HG02610 (cell line): ENCODE measurements around the gene SMYD4.
"Not testable (repeated sequence)": the region's sequence is repeated elsewhere in the genome, so short reads cannot be mapped to it uniquely, and the experiment has no call there.

ENCODE experiments used
- ATAC-seq: cut with Tn5 transposase; IDR thresholded peaks from one replicate; pipeline ENCODE4 v1.9.1; 2021; ENCODE audit warnings: mild to moderate bottlenecking, moderate library complexity; ENCODE audit not compliant: unreplicated experiment

SMYD4 gene

DNA sequence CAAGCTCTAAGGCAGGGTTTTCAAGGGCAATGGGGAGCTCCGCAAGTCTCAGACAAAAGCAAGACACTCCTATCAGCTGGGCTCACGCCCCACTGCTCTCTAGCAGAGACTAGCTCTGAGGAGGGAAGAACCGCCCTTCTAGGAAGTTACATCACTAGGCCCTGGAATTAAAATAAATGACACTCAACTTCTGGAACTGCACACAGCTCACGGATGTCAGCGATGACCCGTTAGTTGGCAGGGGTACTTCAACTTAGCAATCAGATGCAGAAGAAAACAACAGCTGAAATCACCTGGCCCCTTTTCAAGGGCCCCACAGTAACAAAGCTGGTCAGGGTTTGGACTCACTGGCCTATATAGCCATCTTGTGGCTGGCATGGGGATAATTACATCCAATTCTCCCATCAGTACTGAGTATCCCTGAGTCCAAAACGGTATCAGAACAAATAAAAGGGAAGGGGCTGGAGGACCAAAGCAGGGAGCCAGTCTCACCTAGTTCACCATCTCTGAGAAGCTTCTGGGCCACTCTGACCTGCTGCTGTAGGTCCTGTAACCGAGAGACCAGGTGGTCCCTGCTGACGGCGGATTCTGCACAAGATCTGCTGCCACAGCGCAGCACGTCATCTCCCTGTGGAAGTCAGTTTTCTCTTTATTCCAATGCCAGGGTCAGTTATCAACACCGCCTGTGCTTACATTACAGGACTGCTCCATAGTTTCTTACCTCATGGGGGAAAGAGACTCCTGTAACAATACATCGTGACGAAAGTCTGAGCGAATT, 45.7 kb downstream of the SMYD4 start:
- no peak for ATAC-seq

DNA sequence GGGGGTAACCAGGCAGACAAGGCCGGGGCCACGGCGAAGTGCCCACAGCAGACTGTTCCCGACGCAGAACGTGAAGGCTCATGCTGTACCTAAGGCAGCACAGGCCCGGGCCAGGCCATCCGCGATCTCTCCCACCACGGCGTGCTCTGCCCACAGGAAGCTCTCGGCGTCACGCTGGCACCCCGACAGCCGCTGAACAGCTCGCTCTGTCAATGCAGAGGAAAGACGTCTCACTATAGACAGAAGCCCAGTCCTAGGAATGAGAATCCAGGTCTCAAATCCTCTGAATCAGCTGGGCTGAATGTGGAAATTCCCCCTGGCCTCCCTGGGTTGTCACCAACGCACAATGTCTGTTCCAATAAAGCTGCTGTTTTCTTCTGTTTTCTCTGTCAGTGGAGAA, 46.4 kb downstream of the SMYD4 start:
- no peak for ATAC-seq

DNA sequence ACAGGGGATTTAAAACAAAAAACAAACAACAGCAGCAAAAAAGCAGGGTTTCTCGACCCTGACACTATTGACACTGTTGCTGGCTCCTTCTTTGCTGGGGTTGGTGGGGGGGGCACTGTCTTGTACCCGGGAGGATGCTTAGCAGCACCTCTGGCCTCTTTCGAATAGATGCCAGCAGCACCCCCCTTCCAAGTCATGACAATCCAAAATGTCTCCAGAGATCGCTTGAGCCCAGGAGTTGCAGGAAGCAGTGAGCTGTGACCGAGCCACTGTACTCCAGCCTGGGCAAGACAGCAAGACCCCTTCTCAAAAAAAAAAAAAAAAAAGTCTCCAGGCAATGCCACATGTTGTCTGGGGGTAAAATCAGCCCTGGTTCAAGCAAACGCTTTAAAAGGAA, 47.5 kb downstream of the SMYD4 start:
- no peak for ATAC-seq

DNA sequence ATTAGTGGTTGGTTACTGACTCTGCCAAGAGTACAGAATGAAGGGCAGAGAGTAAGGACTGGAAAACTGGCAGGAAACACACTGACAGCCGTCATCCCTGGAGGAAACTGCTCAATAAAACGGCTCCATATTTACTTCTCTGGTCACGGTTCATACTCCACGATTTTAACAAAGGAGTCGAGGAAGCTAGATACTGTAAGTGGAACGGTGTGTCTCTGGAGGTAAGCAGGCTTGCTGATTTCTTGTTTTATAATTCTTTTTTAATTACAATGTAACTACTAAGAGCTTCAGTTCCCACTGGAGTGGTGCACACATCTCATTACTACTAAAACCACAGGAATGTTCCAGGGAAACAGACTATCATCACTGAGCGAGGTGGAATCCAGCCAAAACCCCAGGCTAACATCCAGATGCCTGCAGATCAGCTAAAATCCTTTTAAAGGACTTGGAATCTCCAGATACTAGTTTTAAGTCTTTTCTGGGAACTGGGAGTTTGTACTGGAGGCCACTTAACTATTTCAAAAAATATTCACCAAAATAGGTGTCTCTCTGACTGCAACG, 50.1 kb downstream of the SMYD4 start:
- no peak for ATAC-seq

DNA sequence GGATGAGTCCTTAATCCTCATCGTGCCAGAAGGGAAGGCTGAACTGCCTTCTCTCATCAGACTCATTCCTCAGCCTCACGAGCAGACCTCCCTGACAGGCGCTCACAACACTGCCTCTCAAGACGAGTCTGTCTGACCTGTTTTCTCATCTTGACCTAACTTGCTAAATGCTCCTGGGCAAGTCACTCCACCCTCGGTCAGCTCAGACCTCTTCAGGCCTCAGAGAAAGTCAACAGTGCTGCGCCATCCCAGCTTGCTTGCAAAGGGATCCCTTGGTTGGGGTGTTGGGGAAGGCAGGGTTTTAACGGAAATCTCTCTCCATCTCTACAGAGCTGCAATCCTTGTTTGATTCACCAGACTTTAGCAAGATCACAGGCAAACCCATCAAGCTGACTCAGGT, 52.8 kb downstream of the SMYD4 start:
- no peak for ATAC-seq

DNA sequence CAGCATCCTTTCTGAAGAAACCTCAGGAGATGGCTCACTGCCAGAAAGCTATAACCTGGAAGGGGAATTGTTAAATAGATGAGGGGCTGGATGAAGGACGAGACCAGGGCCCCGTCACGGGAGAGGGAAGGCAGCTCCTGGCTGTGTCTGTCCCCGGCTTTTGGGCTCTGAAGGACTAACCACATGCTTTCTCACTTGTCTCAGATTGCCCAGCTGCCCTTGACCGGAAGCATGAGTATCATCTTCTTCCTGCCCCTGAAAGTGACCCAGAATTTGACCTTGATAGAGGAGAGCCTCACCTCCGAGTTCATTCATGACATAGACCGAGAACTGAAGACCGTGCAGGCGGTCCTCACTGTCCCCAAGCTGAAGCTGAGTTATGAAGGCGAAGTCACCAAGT, 53.4 kb downstream of the SMYD4 start:
- no peak for ATAC-seq

DNA sequence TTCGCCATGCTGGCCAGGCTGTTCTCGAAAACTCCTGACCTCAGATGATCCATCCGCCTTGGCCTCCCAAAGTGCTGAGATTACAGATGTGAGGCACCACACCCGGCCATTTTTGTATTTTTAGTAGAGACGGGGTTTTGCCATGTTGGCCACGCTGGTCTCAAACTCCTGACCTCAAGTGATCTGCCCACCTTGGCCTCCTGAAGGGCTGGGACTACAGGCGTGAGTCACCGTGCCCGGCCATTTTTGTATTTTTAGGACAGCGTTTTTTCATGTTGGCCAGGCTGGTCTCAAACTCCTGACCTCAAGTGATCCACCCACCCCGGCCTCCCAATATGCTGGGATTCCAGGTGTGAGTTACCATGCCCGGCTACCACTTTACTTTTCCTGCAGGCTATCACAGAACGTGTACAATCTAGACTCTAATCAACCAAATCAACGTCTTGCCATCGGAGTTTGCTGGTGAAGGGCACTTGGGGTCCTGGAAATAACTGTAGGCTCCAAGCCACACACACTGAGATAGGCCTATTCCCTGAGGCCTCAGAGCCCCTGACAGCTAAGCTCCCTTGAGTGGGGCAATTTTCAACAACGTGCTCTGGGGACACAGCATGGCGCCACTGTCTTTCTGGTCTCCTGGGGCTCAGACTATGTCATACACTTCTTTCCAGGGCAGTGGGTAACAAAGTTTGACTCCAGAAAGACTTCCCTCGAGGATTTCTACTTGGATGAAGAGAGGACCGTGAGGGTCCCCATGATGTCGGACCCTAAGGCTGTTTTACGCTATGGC, 55.1 kb downstream of the SMYD4 start:
- no peak for ATAC-seq

DNA sequence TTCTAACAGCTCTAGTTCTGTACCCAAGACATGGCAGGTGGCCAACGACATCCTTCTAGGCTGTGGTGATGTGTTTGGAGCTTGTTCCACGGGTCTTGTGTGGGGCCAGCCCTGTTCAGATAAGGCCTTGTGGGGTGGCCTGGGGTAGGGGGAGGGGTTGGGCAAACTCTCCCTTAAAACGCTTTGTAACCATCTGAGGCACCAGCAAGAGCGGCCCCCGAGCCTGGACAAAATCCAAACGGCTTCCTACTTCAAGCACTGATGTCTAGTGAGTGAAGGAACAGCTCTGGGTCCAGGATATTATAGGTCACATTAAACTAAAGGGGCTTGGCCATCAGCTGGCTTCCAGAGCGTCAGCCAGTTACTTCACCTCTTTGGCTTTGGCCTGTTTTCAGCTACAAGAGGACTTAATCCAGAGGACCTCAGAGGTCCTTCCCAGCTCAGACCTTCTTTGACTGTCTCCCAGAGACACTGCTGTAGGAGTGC, 56.0 kb downstream of the SMYD4 start:
- ATAC-seq, result no peak

DNA sequence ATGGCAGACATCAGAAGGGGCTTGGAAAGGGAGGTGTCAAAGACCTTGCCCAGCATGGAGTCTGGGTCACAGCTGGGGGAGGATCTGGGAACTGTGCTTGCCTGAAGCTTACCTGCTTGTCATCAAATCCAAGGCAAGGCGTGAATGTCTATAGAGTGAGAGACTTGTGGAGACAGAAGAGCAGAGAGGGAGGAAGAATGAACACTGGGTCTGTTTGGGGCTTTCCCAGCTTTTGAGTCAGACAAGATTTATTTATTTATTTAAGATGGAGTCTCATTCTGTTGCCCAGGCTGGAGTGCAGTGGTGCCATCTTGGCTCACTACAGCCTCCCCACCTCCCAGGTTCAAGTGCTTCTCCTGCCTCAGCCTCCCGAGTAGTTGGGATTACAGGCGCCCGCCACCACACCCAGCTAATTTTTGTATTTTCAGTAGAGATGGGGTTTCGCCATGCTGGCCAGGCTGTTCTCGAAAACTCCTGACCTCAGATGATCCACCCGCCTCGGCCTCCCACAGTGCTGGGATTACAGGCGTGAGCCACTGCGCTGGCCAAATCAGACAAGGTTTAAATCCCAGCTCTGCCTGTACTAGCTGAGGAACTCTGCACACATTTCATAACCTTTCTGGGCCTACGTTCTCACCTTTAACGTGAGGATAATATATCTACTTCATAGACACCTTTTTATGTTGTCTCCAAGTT, 56.6 kb downstream of the SMYD4 start:
- not testable (repeated sequence) for ATAC-seq

DNA sequence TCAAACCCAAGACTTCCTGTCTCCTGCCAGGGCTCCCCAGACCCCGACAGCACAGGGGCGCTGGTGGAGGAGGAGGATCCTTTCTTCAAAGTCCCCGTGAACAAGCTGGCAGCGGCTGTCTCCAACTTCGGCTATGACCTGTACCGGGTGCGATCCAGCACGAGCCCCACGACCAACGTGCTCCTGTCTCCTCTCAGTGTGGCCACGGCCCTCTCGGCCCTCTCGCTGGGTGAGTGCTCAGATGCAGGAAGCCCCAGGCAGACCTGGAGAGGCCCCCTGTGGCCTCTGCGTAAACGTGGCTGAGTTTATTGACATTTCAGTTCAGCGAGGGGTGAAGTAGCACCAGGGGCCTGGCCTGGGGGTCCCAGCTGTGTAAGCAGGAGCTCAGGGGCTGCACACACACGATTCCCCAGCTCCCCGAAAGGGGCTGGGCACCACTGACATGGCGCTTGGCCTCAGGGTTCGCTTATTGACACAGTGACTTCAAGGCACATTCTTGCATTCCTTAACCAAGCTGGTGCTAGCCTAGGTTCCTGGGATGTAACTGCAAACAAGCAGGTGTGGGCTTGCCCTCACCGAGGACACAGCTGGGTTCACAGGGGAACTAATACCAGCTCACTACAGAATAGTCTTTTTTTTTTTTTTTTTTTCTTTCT, 59.8 kb downstream of the SMYD4 start:
- no peak for ATAC-seq

DNA sequence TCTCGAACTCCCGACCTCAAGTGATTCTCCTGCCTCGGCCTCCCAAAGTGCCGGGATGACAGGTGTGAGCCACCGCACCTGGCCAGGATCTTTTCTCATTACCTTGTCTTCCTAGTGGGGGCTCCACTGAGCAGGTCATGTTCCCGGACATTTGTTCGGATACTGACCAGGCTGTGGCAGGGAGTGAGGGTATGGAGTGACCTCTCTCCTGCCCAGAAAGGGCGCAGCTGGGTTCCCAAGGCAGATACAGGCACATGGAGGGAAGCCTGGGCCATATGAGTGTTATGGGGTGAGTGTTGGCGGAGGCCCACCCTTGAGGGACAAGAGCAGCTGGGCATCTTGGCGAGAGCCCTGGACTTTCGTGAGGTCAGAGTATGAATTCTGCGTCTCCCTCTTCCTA, 62.3 kb downstream of the SMYD4 start:
- ATAC-seq, result no peak

DNA sequence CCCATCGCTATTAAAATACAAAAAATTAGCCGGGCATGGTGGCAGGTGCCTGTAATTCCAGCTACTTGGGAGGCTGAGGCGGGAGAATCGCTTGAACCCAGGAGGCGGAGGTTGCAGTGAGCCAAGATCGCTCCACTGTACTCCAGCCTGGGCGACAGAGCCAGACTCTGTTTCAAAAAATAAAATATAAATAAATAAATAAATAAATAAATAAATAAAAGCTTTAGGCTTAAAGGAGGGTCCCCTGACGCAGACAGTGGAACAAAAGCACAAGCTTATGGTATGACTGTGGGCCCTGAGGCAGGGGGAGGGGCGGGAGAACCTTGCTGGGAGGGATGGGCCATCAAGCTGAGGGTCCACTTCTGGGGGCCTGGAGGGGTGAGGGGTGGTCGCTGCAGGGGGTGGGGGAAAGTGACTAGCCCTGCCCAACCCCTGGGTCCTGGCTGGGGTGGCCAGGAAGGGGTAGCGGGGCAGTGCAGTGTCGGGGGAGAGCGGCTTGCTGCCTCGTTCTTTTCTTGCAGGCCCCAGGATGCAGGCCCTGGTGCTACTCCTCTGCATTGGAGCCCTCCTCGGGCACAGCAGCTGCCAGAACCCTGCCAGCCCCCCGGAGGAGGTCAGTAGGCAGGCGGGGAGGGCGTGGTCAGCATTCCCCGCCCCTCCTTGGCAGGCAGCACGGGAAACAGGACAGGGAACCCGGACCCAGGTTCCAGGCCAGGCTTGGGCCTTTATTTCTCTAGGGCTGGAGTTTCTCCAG, 63.1 kb downstream of the SMYD4 start:
- no peak for ATAC-seq

DNA sequence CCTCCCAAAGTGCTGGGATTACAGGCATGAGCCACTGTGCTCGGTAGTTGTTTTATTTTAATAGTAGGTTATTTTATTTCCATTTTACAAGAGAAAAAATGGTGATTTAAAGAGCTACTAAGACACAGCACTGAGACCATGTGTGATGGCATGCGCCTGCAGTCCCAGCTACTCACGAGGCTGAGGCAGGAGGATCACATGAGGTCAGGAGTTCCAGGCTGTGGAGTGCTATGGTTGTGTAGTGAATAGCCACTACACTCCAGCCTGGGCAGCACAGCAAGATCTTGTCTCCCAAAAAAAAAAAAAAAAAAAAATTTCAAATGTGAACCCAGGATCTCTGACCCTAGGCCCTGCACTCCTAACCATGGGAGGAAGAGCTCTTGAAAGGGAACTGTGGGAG, 64.1 kb downstream of the SMYD4 start:
- no peak for ATAC-seq

DNA sequence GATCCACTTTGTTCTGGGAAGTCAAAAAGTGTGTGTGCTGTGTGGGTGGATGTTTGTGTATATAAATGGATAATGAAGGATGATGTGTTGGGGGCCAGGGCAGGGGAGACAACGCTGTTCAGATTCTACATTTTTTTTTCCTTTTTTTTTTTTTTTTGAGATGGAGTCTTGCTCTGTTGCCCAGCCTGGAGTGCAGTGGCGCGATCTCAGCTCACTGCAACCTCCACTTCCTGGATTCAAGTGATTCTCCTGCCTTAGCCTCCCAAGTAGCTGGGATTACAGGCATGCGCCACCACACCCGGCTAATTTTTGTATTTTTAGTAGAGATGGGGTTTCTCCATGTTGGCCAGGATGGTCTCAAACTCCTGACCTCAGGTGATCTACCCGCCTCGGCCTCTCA, 65.0 kb downstream of the SMYD4 start:
- not testable (repeated sequence) for ATAC-seq

DNA sequence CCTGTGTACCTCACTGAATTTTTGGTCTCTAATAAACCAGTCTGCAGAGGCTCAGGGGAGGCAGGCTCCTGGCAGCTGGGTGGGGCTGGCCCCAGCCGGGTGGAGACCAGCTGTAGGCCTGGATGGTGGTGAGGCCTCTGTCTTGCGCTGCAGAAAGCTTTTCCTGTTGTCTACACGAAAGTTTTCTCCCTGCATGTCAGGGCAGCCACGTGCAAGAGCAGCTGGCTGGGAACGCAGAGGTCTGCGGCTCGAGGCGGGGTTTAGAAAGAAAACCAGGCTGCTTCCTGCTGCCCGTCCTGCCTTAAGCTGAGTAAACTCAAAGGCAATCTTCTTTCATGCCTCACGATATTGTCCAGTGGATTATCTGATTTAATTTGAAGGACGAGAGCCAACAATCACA, 65.4 kb downstream of the SMYD4 start:
- no peak for ATAC-seq

DNA sequence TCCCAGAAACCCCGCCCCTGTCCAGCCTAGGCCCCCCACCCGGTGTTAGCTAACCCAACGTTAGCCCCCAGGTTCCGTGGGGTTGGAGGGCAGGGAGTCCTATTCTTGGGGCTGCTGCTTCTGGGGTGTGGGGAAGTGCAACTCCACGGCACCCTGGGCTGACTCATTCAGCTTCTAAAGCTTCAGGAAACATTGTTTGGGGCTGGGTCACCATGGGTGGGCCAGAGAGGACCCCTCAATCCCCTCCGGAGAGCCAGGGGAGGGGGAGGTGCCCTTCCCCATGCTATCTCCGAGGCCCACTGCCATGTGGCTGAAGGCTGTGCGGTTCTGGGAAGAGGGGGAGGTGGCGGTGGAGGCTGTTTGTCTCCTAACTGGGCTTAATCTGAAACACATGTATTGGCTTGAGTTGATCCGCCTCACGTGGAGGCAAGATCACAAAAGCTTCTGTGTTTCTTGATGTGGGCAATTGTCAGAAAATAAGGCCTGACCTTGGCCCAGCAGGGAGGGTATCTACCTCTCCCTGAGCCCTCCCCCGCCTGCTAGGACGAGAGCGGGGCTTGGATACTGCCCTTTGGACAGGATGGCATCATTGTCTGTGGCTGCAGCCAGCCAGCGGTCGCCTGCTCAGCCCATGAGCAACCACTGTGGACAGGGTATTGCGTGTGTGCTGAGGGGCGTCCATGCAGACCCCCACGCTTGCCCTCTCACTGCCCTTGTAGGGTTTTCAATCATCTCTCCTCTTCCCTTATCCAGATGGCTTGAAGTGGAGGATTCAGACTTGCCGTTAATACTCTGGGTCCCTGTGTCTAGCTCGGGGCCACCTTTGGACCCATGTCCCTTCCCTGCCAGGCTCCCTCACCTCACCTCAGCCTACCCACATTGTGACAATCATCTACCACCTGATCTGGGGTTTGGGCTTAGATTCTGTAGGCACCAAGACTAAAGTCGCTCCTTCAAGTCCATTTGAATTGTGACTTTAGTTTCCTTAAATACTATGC, 66.5 kb downstream of the SMYD4 start:
- ATAC-seq, result no peak

DNA sequence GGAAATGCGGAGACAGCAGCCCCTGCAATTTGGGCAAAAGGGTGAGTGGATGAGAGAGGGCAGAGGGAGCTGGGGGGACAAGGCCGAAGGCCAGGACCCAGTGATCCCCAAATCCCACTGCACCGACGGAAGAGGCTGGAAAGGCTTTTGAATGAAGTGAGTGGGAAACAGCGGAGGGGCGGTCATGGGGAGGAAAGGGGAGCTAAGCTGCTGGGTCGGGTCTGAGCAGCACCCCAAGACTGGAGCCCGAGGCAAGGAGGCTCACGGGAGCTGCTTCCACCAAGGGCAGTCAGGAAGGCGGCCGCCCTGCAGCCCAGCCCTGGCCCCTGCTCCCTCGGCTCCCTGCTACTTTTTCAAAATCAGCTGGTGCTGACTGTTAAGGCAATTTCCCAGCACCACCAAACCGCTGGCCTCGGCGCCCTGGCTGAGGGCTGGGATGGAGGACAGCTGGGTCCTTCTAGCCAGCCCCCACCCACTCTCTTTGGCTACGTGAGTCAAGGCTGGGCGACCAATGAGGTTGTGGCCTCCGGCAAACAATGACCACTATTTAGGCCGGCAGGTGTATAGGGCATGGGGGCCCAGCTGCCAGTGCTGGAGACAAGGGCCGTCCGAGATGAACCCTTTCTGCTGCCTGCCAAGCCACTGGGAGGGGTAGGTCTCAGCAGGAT, 67.3 kb downstream of the SMYD4 start:
- ATAC-seq, result no peak

DNA sequence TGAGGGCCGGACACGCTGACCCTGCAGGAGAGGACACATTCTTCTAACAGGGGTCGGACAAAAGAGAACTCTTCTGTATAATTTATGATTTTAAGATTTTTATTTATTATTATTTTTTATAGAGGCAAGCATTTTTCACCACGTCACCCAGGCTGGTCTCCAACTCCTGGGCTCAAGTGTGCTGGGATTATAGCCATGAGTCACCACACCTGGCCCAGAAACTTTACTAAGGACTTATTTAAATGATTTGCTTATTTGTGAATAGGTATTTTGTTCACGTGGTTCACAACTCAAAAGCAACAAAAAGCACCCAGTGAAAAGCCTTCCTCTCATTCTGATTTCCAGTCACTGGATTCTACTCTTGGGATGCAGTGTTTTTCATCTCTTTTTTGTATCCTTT, 70.2 kb downstream of the SMYD4 start:
- ATAC-seq, result no peak
